NCI-H146 (cell line): Measurements from ENCODE around the gene HK1.
"Not testable (repeated sequence)": the region's sequence is repeated elsewhere in the genome, so short reads cannot be mapped to it uniquely, and the experiment has no call there.

Experiments
- DNase-seq: peaks from one replicate; lab custom pipeline; 2025; lab: John Stamatoyannopoulos, UW

HK1 gene

GRCh38 chr10:69327463-69328379 is 49.4 kb downstream of the HK1 start:
- DNase-seq, result no peak

DNA sequence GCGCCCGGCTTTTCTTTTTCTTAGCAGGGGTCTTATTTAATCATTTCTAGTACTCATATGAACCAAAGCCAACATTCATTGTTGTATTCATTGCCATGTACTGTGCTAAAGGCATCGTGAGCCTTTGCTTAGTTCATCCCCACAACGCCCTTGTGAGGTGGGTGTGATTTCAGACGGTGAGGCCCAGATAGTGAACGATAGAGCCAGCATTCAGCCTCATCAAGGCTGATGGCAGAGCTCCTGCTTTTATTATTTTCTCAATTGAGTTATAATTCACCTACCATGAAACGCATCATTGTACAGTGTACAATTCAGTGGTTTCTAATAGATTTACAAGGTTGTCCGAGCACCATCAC is 50.1 kb downstream of the HK1 start:
- DNase-seq, result no peak

GRCh38 chr10:69328888-69329287 is 50.6 kb downstream of the HK1 start:
- not testable (repeated sequence) for DNase-seq

GRCh38 chr10:69329721-69330178 is 51.5 kb downstream of the HK1 start:
- DNase-seq, result no peak

DNA sequence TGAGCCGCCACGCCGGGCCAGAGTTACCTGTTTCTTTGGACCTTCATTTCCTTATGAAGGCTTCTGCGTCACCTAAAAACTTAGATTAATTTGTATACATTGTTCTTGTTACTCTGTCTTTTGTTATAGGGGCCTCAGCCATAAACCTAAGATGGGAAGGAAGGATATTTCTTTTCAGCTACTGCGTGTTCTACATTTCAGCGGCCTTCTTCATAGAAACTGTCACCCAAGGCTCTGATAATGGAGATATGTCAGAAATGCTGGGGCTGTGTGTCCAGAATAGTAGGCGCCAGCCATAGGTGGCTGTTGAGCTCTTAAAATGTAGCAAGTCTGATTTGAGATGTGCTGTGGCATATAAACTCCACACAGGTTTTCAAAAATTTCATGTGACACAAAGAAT is 52.9 kb downstream of the HK1 start:
- no peak for DNase-seq

DNA sequence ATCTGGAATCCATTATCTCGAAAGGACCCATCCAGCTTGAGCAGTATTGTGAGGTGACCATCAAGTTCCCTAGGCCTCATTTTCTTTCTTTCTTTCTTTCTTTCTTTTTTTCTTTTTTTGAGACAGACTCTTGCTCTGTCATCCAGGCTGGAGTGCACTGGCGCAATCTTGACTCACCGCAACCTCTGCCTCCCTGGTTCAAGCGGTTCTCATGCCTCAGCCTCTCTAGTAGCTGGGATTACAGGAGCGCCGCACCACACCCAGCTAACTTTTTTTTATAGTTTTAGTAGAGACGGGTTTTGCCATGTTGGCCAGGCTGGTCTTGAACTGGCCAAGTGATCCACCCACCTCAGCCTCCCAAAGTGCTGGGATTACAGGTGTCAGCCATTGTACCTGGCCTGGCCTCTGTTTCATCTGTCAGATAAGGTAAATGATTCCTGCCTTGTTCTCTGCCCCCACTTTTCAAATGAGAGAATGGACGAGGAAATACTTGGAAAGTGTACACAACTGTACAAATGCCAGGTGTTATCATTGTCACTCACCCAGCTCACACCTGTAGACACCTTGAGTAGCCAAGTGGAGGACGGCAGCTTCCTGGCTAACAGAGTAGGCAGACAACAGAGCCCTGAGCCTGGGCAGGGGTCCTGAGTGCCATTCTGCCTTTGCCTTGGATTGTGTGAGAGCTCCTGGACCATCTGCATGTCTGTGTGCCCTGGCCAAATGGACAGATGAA is 54.1 kb downstream of the HK1 start:
- DNase-seq, result peak; percentile 73

GRCh38 chr10:69333205-69333604 is 54.9 kb downstream of the HK1 start:
- peak; percentile 6 for DNase-seq

DNA sequence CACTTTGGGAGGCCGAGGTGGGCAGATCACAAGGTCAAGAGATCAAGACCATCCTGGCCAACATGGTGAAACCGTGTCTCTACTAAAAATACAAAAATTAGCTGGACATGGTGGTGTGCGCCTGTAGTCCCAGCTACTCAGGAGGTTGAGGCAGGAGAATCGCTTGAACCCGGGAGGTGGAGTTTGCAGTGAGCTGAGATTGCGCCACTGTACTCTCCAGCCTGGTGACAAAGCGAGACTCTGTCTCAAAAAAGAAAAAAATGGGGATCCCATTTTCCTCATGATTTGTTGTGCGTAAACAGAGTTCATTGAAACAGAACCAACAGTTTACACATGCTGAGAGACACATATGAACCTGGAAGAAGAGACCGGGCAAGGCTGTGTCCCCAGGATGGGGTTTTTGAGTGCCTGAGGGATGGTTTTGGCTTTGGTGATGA is 55.6 kb downstream of the HK1 start:
- DNase-seq, result not testable (repeated sequence)

DNA sequence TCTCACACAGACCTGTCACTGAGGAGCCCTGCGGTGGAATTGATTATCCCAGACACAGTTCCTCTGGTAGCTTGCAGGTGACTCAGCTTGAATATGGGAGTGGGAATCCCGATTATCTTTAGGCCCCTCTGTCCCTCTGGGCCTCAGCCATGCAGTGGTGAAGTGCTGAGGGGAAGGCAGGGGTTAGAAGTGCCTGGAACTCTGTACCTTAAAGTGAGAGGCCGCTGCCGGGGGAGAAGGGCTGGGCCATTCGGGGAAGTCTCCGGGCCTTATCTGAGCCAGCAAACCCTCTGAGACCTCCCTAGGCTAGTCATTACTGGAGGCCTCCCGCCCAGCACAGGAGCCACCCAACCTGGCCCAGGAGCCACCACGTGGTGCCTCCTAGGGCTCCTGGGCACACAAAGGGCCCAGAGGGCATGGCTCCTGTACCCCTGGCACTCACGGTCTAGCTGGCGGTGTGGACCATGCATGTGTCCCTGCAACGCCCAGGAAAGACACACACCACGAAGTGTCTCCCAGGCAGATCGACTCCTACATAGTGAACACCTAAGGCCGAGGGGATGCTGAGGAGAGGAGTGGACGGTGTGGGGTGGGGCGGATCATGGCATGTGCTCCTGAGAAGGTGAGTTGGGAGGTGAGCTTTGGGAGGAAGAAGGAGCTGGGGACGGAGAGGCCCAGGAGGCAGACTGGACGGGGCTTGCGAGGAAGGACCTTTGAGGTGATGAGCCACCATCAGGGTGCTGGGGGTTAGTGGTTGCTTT is 56.2 kb downstream of the HK1 start:
- no peak for DNase-seq

DNA sequence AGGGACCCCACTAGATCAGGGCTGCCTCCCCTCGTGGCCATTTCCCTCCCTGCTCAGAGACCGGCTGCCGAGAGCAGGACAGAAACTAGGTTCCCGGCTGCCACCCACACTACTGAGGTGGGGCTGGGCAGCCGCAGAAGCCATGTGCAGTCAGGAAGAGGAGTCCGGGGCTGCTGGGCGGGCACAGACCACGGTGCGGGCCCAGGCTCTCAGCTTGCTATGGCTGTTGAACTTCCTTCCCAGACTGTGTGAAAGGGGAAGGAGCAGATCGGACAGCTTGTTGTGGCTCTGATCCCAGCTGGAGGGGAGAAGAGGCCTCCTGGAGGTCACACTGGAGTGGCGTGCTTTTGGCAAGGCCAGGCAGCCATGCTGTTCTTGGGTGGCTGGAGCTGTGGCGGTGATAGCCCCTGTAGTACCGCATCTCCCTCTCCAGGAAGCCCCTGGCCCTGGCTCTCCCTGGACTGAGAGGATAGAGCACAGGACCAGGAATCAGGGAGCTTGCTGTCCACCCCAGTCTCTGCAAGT is 56.8 kb downstream of the HK1 start:
- no peak for DNase-seq

DNA sequence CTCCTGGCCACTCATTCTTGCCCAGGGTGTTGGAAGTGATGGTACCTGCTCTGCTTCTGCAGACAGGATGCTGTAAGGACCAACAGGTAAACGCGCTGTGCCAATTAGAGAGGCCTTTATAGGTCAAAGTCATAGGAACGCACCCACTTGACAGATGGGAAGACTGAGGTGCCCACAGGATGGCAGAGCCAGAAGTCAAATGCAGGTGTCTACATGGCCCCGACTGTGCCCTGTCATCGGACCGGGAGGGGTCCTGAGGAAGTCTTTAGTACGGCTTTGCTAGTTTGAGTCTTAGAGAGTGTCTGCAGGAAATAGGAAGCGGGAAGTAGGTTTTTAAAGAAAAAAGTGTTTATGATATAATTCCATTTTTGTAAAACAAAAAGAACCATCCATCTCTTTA is 57.3 kb downstream of the HK1 start:
- no peak for DNase-seq

DNA sequence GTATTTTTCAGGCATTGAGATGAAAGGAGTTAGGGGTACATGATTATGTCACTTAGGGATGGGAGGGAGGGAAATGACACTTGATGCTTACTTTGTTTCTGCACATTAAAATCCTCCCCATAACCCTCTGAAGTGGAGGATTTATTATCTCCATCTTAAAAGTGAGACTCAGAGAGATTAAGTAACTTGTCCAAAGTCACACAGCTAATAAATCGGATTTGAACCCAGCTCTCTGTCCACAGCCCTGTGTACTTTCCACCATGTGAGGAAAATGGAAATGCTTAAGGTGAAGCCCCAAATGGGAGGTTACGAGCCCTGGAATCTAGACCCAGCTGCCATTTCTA is 58.6 kb downstream of the HK1 start:
- no peak for DNase-seq

DNA sequence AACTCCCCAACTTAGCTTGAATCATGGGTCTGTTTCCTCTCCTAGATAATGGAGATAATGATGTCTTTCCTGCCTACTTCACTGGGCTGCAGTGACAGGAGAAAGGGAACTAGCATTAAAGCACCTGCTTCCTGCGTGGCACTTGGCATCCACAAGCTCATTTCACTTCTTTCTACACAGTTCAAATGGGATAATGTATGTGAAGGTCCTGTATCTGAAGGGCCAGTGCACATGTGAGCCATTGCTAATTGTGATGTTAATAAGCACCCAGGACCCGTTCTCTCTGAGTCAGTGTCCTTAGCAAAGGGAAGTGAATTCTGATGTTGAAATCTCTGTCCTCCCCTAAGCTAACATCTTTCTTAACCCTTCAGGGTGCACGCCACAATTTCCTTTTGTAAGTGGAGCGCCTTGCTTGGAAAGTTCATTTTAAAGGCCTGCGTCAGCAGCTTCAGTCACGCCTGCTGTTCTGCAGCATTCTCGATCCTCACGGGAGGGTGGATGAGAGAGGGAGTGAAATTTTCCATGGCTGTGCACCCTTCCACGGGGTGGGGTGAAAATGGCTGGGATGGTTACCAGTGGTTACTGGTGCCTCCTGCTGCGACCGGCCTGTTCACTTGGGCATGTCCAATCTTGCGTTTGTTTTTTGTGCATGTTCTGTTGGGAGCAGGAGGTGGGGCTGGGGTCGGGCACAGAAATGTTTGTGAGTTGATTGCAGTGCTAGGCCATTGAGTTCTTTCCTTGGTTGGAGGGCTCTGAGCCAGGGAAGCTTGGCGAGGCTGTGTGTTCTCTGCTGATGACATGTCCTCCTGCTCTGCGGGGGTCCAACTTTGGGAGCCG is 59.2 kb downstream of the HK1 start:
- DNase-seq, result peak; percentile 58

DNA sequence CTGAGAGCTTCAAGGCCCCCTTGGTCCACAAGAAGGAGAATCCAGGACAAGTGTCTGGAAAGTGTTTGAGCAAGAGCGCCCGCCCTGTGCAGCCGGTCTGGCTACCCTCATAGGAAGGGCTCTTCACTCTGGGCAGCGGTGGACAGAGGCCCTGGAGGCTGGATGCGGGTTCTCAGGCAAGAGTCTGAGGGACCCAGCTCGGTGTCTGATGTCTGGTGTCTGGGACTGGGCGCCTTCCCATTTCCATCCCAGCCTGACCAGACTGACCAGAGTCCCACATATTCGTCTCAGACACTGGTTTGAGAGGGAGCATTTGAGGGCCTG is 59.8 kb downstream of the HK1 start:
- no peak for DNase-seq

DNA sequence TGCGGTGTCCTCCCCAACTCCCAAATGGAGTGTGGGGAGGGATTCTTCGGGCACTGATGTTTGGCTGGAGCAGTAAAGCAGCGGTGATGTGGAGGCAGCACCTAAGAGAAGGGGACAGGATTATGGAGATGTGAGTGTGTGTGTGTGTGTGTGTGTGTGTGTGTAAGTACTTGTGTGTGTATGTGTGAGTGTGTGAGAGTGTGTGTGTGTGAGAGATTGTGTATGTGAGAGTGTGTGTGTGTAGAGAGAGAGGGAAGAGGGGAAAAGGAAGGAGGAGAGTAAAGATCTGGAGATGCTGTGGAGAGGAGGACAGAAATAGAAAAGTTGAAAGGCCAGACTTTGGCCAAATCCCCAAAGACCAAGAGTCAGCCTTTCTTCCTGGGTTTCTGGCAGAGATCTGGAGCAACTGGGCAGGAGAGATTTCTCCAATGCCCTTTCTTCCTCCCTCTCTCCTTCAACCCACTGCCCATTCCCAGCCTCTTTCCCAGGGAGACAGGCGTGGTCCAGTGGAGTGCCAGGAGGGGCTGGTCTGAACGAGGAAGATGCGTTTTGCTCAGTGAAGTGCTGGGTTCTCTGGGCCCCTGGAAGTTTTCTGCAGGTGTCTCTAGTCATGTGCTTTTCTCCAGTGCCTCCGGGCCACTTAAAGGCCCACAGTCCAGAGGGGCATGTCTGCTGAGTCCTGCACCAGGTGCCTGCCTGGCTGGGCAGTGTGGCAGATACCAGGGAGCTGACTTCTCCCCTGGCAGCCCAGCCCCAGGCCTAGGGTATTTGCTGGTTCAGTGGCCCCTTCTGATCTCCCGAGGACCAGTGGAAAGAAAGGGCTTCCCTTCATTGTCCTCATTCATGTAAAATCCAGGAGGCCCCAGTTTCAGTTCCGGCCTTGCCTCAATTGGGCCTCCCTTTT is 60.5 kb downstream of the HK1 start:
- no peak for DNase-seq

DNA sequence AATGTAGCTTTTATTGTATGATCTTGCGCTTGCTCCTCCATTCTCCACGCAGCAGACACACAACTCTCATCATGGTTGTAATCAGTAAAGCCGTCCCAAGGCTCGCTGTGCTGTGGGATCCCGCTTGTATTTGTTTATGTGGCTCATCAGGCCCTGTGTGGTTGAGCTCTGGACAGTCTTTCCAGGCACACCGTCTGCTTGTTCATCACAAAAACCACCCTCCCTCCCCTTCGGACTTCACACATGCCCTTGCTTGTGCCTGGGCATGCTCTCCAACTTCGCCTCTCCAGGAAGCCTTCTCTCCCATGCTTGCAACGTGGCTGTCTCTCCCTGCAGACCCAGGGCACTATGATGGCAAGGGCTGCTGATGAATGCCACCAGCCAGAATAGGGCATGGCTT is 62.4 kb downstream of the HK1 start:
- DNase-seq, result no peak

- DNase-seq, result no peak
Observed at GRCh38 chr10:69343905-69344304, 65.6 kb downstream of the HK1 start.

DNA sequence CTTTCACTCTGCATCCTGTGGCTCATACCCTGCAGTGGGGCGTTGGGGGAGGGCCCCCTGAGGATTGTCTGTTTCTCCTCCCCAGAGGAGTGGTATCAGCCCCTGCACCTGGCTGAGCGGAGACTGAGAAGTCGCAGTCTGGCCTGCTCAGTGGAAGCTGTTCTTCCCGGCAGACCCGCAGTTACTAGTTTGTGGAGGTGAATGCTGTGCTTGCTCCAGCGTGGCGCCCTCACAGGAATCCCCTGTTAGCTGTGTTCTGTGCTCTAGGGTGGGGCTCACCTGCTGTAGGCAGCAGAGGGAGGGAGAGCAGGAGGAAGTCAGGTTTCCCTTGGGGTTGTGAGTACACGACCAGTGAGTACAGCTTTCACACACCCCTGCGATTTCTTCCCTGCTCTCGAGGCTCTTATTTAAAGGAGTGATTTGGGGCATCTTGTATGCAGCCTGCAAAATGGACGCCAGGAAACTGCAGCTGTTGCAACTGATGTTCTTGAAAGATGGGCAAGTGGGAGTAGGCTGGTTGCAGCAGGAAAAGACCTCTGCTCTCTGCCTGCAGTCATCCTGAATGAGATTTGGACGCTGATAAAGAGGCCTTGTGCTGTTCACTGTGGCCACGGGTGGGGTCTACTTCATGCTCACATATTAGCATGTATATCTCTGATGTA is 66.4 kb downstream of the HK1 start:
- DNase-seq, result peak; percentile 13

- peak; percentile 91 for DNase-seq
Observed at GRCh38 chr10:69345402-69345801, 67.1 kb downstream of the HK1 start.

- no peak for DNase-seq
Observed at GRCh38 chr10:69345890-69346474, 67.7 kb downstream of the HK1 start.
